Neutrophil (primary cell): ENCODE results near the gene RRP8.

Experiments
- H3K27ac ChIP-seq: fragments of 200-600 bp; sonication (generic); 2 replicates; pipeline ENCODE4 v1.5.1; 2016; ENCODE audit warnings: mild to moderate bottlenecking, moderate library complexity
- H3K27me3 ChIP-seq: fragments of 200-600 bp; sonication (generic); 2 replicates; pipeline ENCODE4 v1.6.0; 2016; ENCODE audit warnings: mild to moderate bottlenecking
- H3K36me3 ChIP-seq: fragments of 200-600 bp; sonication (generic); 2 replicates; pipeline ENCODE4 v1.5.1; 2017
- H3K4me1 ChIP-seq, 2 experiments: fragments of 200-600 bp in 1 of 2; sonication (generic) in 1 of 2; 1 replicate in 1 of 2; 2 replicates in 1 of 2; pipeline versions ENCODE4 v1.5.1 to v1.6.1; 2013 to 2016; ENCODE audit warnings: low read depth in 1 of 2, low read length in 1 of 2, mild to moderate bottlenecking in 1 of 2, moderate library complexity in 1 of 2; ENCODE audit not compliant: control insufficient read depth in 1 of 2, insufficient read depth in 1 of 2
- H3K4me3 ChIP-seq, 2 experiments: fragments of 200-600 bp in 1 of 2; sonication (generic) in 1 of 2; 1 replicate in 1 of 2; 2 replicates in 1 of 2; pipeline ENCODE4 v1.5.1; 2013 to 2016; ENCODE audit warnings: low read depth in 1 of 2, low read length in 1 of 2, mild to moderate bottlenecking in 1 of 2, moderate library complexity in 1 of 2
- H3K9me3 ChIP-seq: fragments of 200-600 bp; sonication (generic); 2 replicates; pipeline ENCODE4 v1.5.1; 2016
- CTCF ChIP-seq: fragments of 200-600 bp; sonication (generic); IDR thresholded peaks from 2 replicates; pipeline ENCODE4 v1.5.1; 2016; ENCODE audit warnings: antibody characterized with exemption

The RRP8 gene

GRCh38 chr11:6570691-6571427 is 32.6 kb downstream of the RRP8 start:
- Histone ChIP-seq H3K27ac (no peak overlapping the region), H3K36me3 (no peaks in the 10 kb centered on the region), H3K4me1 (no peaks in the 10 kb centered on the region), H3K27me3 (peaks cover 8% of the 10 kb centered on the region), H3K4me3 (no peak overlapping the region), H3K9me3 (no peaks in the 10 kb centered on the region)
- TF ChIP-seq CTCF, result no peak

GRCh38 chr11:6569706-6570105 is 33.7 kb downstream of the RRP8 start:
- TF ChIP-seq CTCF, result no peak
- Histone ChIP-seq H3K36me3 (no peaks in the 10 kb centered on the region), H3K27me3 (peaks cover 8% of the 10 kb centered on the region), H3K9me3 (no peaks in the 10 kb centered on the region), H3K27ac (no peak overlapping the region), H3K4me3 (no peak overlapping the region), H3K4me1 (no peaks in the 10 kb centered on the region)

- no peak overlapping the region for H3K27ac ChIP-seq
- H3K9me3 ChIP-seq, result no peaks in the 10 kb centered on the region
- H3K27me3 ChIP-seq, result peaks cover 8% of the 10 kb centered on the region
- H3K4me1 ChIP-seq, result no peaks in the 10 kb centered on the region
- no peak for TF ChIP-seq CTCF
- H3K4me3 ChIP-seq, result no peak overlapping the region
- H3K36me3 ChIP-seq, result no peaks in the 10 kb centered on the region
Measured at GRCh38 chr11:6568191-6568918, 35.1 kb downstream of the RRP8 start.

GRCh38 chr11:6567371-6567745 is 36.1 kb downstream of the RRP8 start:
- peaks cover 8% of the 10 kb centered on the region for H3K27me3 ChIP-seq
- H3K27ac ChIP-seq, result no peak overlapping the region
- no peak for TF ChIP-seq CTCF
- H3K4me1 ChIP-seq, result no peaks in the 10 kb centered on the region
- H3K36me3 ChIP-seq, result no peaks in the 10 kb centered on the region
- H3K9me3 ChIP-seq, result no peaks in the 10 kb centered on the region
- H3K4me3 ChIP-seq, result no peak overlapping the region

- Histone ChIP-seq H3K36me3 (no peaks in the 10 kb centered on the region), H3K4me1 (no peaks in the 10 kb centered on the region), H3K27ac (no peak overlapping the region), H3K4me3 (no peak overlapping the region), H3K9me3 (no peaks in the 10 kb centered on the region), H3K27me3 (peaks cover 8% of the 10 kb centered on the region)
- TF ChIP-seq CTCF, result no peak
Measured at GRCh38 chr11:6566704-6567370, 36.6 kb downstream of the RRP8 start.
